Right atrium auricular region (tissue), 2 donors: ENCODE results near the gene DLGAP1. TPM values are rescaled to one million over a fixed set of nuclear protein-coding genes. Genes with fewer than 3 reads are reported as not detected.

Source experiments
- DNase-seq: peaks from one replicate; pipeline ENCODE4 v3.0.0-alpha.2; 2019; ENCODE audit warnings: low spot score
- H3K27ac ChIP-seq, 2 donors: fragments of 200-600 bp; sonication (generic); 1 replicate in 1 of 2; 2 replicates in 1 of 2; pipeline ENCODE4 v1.5.1; 2016 to 2019
- H3K27me3 ChIP-seq, 2 donors: fragments of 200-600 bp; sonication (generic); one replicate each; pipeline versions ENCODE4 v1.5.1 to v1.6.0; 2017 to 2019
- H3K36me3 ChIP-seq: fragments of 200-600 bp; sonication (generic); one replicate; pipeline ENCODE4 v1.5.1; 2016
- H3K4me1 ChIP-seq, 2 donors: fragments of 200-600 bp; sonication (generic); one replicate each; pipeline versions ENCODE4 v1.5.1 to v1.6.0; 2017 to 2019
- H3K4me3 ChIP-seq, 2 donors: fragments of 200-600 bp; sonication (generic); 1 replicate in 1 of 2; 2 replicates in 1 of 2; pipeline ENCODE4 v1.5.1; 2017 to 2019; ENCODE audit warnings: mild to moderate bottlenecking in 1 of 2, moderate library complexity in 1 of 2
- H3K9me3 ChIP-seq, 2 donors: fragments of 200-600 bp; sonication (generic); one replicate each; pipeline ENCODE4 v1.5.1; 2019
- CTCF ChIP-seq, 2 donors: fragments of 200-600 bp; sonication (generic); IDR thresholded peaks; one replicate each; pipeline ENCODE4 v1.5.1; 2019; ENCODE audit warnings: antibody characterized with exemption in 2 of 2
- total RNA-seq, 2 donors: library from RNA; depleted of rRNA; stranded (reverse); fragments of >200 nt; gene quantifications; one replicate each; pipeline ENCODE4 v1.1.0, GENCODE V29; 2016

Gene DLGAP1
- total RNA-seq, 2 donors from 2014 or later, result 0.56 to 1.1 TPM

DNA sequence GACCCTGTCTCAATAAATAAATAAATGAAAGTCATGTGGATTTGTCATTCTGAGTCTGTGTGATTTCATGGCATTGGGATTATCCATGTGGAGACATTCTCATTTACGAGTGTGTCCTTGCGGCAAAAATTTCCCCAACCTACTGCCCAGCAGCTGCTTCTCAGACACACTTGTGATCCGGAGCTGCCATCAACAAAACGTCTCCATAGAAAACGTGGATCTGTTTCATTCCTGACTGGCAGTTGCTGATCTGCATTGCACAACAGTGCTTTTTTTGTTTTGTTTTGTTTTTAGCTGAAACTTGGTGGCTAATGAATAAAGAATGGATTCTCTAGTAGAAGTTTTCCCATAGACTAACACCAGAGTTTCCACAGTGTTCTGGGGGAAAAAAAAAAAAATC is 930.4 kb downstream of the DLGAP1 start:
- Histone ChIP-seq H3K36me3 (no peaks in the 10 kb centered on the region), H3K4me3 (no peak overlapping the region), H3K27ac (no peak overlapping the region), H3K4me1 (peaks cover 0 to 18% of the 10 kb centered on the region in 2 donors), H3K27me3 (no peaks in the 10 kb centered on the region), H3K9me3 (no peaks in the 10 kb centered on the region)
- no peak for TF ChIP-seq CTCF (IDR thresholded peaks at IDR 0.05)
- DNase-seq, result no peak

DNA sequence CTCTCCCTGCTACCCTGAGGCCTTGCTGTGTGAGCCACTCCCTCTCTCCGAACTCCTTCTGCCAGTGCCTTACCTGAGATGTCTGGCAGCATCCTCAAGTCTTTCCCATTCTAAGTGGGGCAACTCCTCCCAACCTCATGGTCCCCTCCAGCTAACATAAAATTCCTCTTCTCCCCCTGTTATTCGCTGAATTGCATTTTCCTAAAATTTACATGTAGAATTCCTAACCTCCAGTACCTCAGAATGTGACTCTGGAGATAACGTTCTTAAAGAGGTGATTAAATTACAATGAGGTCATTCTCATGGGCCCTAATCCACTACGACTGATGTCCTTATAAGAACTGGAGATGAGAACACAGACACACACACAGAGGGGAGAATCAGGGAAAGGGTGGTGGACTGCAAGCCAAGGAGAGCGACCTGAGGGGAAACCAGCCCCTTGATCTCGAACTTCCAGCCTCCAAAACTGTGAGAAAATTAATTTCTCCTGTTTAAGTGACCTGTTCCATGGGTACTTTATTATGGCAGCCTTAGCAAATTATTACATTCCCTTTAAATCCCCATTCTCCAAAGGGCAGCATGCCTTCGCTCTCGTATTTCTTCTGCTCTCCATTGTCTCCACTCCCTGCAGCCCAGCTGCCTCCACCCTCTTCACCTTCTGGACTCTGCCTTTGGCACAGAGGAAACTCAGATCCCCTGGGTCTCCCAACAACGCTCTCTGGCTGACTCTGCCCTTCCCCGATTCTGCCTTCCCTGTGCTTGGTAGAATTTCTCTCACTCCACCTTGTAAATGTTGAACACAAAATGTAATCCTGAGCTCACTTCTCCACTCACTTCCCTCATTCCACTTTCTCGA is 934.6 kb downstream of the DLGAP1 start:
- peaks cover 0 to under 1% of the 10 kb centered on the region in 2 donors for H3K4me1 ChIP-seq
- H3K27ac ChIP-seq, result no peak overlapping the region
- no peak for TF ChIP-seq CTCF (IDR thresholded peaks at IDR 0.05)
- no peaks in the 10 kb centered on the region for H3K27me3 ChIP-seq
- no peaks in the 10 kb centered on the region for H3K36me3 ChIP-seq
- DNase-seq, result no peak
- no peak overlapping the region for H3K4me3 ChIP-seq
- H3K9me3 ChIP-seq, result no peaks in the 10 kb centered on the region

GRCh38 chr18:3514312-3515216 is 940.5 kb downstream of the DLGAP1 start:
- no peaks in the 10 kb centered on the region for H3K36me3 ChIP-seq
- H3K4me1 ChIP-seq, result no peaks in the 10 kb centered on the region
- no peak overlapping the region for H3K27ac ChIP-seq
- TF ChIP-seq CTCF (IDR thresholded peaks at IDR 0.05), result no peak
- H3K9me3 ChIP-seq, result no peaks in the 10 kb centered on the region
- no peak for DNase-seq
- no peaks in the 10 kb centered on the region for H3K27me3 ChIP-seq
- no peak overlapping the region for H3K4me3 ChIP-seq

DNA sequence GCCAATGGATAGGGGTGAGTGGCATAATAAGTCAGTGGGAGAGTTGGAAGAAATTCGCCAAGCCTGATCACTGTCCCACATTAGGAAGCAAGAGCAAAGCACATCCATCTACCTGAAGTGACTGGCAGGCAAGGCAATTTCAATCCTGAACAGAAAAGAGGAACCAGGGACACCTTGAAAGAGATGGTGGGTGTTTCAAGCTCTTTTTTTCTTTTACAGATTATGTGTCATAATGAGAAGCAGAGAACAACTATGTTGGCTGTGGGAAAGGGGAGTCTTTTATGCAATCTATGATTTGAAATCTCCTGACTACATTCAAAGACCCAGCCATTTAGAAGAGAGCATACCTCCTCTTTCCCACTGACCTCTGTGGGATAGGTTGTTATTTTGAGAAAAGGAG is 941.6 kb downstream of the DLGAP1 start:
- TF ChIP-seq CTCF (IDR thresholded peaks at IDR 0.05), result no peak
- Histone ChIP-seq H3K27ac (no peak overlapping the region), H3K4me1 (no peaks in the 10 kb centered on the region), H3K36me3 (no peaks in the 10 kb centered on the region), H3K9me3 (no peaks in the 10 kb centered on the region), H3K27me3 (no peaks in the 10 kb centered on the region), H3K4me3 (no peak overlapping the region)
- DNase-seq, result no peak

DNA sequence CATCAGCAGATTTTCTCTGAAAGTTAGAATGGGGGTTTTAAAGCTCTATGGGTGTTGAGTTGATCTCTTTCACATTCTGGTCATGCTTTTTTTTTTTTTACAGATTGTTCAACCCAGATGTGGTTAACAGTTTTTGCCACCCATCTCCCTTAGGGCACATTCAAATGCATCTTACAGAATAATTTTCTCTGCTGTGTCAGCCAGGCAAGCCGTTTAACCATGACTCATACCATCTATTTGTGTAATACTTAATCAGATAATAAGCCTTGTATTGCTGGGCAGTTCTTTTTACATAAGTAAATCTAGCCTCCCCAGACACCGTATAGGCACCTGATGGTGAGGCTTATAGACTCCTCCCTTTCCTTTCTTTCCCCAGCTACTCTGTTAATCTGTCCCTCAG is 943.1 kb downstream of the DLGAP1 start:
- no peak for TF ChIP-seq CTCF (IDR thresholded peaks at IDR 0.05)
- Histone ChIP-seq H3K36me3 (no peaks in the 10 kb centered on the region), H3K9me3 (no peaks in the 10 kb centered on the region), H3K27me3 (no peaks in the 10 kb centered on the region), H3K27ac (no peak overlapping the region), H3K4me3 (no peak overlapping the region), H3K4me1 (no peaks in the 10 kb centered on the region)
- no peak for DNase-seq
